DOHH2 (cell line): ENCODE measurements around the gene LEF1.

Source experiments
- H3F3A ChIP-seq: fragments of 200-600 bp; sonication (generic), shearing (Covaris generic); 2 replicates; pipeline ENCODE4 v1.6.0; 2016; ENCODE audit warnings: antibody characterized with exemption, mild to moderate bottlenecking; ENCODE audit not compliant: control insufficient read depth, insufficient read depth
- H3K27ac ChIP-seq: fragments of 200-600 bp; sonication (generic); 2 replicates; pipeline ENCODE4 v1.5.1; 2014; ENCODE audit warnings: low read depth, mild to moderate bottlenecking, low read length, moderate library complexity
- H3K27me3 ChIP-seq: fragments of 200-600 bp; sonication (generic); 2 replicates; pipeline ENCODE4 v1.6.1; 2014; ENCODE audit warnings: mild to moderate bottlenecking, low read length, mixed read lengths; ENCODE audit not compliant: control insufficient read depth
- H3K36me3 ChIP-seq: fragments of 200-600 bp; sonication (generic); 2 replicates; pipeline ENCODE4 v1.6.1; 2014; ENCODE audit warnings: mild to moderate bottlenecking, low read length, moderate library complexity, mixed read lengths; ENCODE audit not compliant: control insufficient read depth
- H3K4me1 ChIP-seq: fragments of 200-600 bp; sonication (generic); 2 replicates; pipeline ENCODE4 v1.6.1; 2014; ENCODE audit warnings: mild to moderate bottlenecking, low read length, mixed read lengths; ENCODE audit not compliant: control insufficient read depth
- H3K4me2 ChIP-seq: fragments of 200-600 bp; sonication (generic); 2 replicates; pipeline ENCODE4 v1.6.0; 2014; ENCODE audit warnings: mild to moderate bottlenecking, low read length, moderate library complexity
- H3K4me3 ChIP-seq: fragments of 200-600 bp; sonication (generic); 2 replicates; pipeline ENCODE4 v1.5.1; 2014; ENCODE audit warnings: mild to moderate bottlenecking, low read length, mixed read lengths
- H3K79me2 ChIP-seq: fragments of 200-600 bp; sonication (generic); 2 replicates; pipeline ENCODE4 v1.6.1; 2014; ENCODE audit warnings: mild to moderate bottlenecking, low read length, mixed read lengths; ENCODE audit not compliant: control insufficient read depth
- H3K9me2 ChIP-seq: fragments of 200-600 bp; sonication (generic); replicated peaks from 2 replicates; pipeline ENCODE4 v1.6.1; 2014; ENCODE audit warnings: mild to moderate bottlenecking, low read length, mixed read lengths; ENCODE audit not compliant: control insufficient read depth
- H3K9me3 ChIP-seq: fragments of 200-600 bp; sonication (generic); 2 replicates; pipeline ENCODE4 v1.6.1; 2014; ENCODE audit warnings: antibody characterized with exemption, low read length, mixed read lengths; ENCODE audit not compliant: control insufficient read depth, insufficient read depth
- H4K20me1 ChIP-seq: fragments of 200-600 bp; sonication (generic); 2 replicates; pipeline ENCODE4 v1.6.0; 2014; ENCODE audit warnings: low read depth, mild to moderate bottlenecking, antibody characterized with exemption, low read length, moderate library complexity; ENCODE audit not compliant: control insufficient read depth, insufficient read depth
- CTCF ChIP-seq: fragments of 200-600 bp; sonication (generic); IDR thresholded peaks from one replicate; pipeline ENCODE4 v1.5.1; 2014; ENCODE audit warnings: antibody characterized with exemption, mild to moderate bottlenecking, low read depth, low read length; ENCODE audit not compliant: poor library complexity, severe bottlenecking
- EZH2phosphoT487 ChIP-seq: fragments of 200-600 bp; sonication (generic); IDR thresholded peaks from 2 replicates; pipeline ENCODE4 v1.6.1; 2017; ENCODE audit warnings: borderline replicate concordance, mild to moderate bottlenecking, antibody characterized with exemption, low read length, moderate library complexity, mixed read lengths

Gene LEF1

GRCh38 chr4:108001540-108002135, 167.1 kb downstream of the LEF1 start:
- TF ChIP-seq CTCF (no peak), EZH2phosphoT487 (no peak)
- peaks cover 4% of the 10 kb centered on the region; the same call in 1 of the 2 replicates for H3K4me1 ChIP-seq
- H3K4me2 ChIP-seq, result no peak overlapping the region
- H3K9me2 ChIP-seq, result no peaks in the 10 kb centered on the region
- H3K4me3 ChIP-seq, result no peak overlapping the region
- H3K27ac ChIP-seq, result no peak overlapping the region
- no peaks in the 10 kb centered on the region for H4K20me1 ChIP-seq
- no peaks in the 10 kb centered on the region for H3F3A ChIP-seq
- no peaks in the 10 kb centered on the region for H3K9me3 ChIP-seq
- H3K79me2 ChIP-seq, result peaks cover 63% of the 10 kb centered on the region
- peaks cover 46% of the 10 kb centered on the region for H3K36me3 ChIP-seq
- no peaks in the 10 kb centered on the region for H3K27me3 ChIP-seq

DNA sequence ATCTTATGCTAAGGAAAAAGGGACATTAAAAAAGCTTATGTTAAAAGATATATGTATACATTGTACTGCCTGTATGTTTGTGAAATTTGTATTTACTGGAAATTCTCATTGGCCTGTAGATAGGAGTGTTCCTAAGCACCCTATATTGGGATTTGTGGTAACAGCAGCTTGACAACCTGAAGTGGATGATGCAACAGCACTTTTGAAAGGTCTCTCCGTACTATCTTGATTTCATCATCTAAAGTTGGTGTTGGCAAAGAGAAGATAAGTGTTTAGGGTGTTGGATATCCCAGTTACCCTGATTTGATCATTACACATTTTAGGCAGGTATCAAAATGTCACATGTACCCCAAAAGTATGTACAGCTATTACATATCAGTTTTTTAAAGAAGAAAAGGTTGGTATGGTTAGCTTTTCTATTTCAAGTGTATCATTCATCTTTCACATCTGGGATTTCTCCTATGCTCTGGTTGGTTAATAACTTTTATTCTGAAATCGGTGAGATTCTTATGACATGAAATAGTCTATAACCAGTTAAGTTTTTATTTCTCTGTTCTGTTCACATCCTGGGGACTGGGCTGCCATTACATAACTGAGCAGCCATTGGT, 168.7 kb downstream of the LEF1 start:
- TF ChIP-seq EZH2phosphoT487, result no peak
- TF ChIP-seq CTCF, result no peak
- Histone ChIP-seq H3K79me2 (peaks cover 66% of the 10 kb centered on the region), H3K9me2 (no peaks in the 10 kb centered on the region)

DNA sequence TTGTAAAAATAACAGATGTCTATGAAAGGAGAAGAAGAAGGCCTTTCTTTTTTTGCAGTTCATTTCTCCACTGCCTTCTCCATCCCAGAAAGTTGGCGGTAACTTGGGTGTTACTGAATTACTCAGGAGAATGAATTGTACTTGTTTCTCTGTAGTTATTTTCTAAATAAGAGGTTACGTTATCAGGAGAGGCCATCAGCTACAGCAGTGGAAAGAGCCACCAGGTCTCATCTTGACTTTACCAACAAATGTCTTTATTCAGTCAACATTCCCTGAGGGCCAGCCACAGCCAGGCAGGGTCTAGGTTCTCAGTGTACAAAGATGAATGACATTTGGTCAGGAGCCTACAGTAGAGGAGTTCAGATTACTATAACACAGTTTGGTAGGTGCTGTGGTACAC, 170.9 kb downstream of the LEF1 start:
- Histone ChIP-seq H4K20me1 (peaks cover 17% of the 10 kb centered on the region), H3K9me3 (no peaks in the 10 kb centered on the region), H3K27ac (no peak overlapping the region), H3F3A (peaks cover 4% of the 10 kb centered on the region; the same call in 1 of the 2 replicates), H3K36me3 (peaks cover 68% of the 10 kb centered on the region), H3K79me2 (peaks cover 88% of the 10 kb centered on the region), H3K4me2 (no peak overlapping the region), H3K27me3 (no peaks in the 10 kb centered on the region), H3K4me1 (peaks cover 30% of the 10 kb centered on the region), H3K4me3 (no peak overlapping the region), H3K9me2 (no peaks in the 10 kb centered on the region)
- no peak for TF ChIP-seq CTCF
- TF ChIP-seq EZH2phosphoT487, result no peak

More for the DNA sequence above, 168.7 kb downstream of the LEF1 start:
- Histone ChIP-seq H3F3A (no peaks in the 10 kb centered on the region), H3K9me3 (no peaks in the 10 kb centered on the region), H3K36me3 (peaks cover 60% of the 10 kb centered on the region), H3K4me1 (peaks cover 7% of the 10 kb centered on the region), H3K4me3 (no peak overlapping the region), H4K20me1 (peaks cover 7% of the 10 kb centered on the region), H3K27ac (no peak overlapping the region), H3K4me2 (no peak overlapping the region), H3K27me3 (no peaks in the 10 kb centered on the region)
